ENCODE measurements around the gene EEF1A2.

Gene EEF1A2

GRCh38 chr20:63500902-63501817 lies 2.3 kb upstream of the EEF1A2 start:
- TF ChIP-seq, protein P1, sequence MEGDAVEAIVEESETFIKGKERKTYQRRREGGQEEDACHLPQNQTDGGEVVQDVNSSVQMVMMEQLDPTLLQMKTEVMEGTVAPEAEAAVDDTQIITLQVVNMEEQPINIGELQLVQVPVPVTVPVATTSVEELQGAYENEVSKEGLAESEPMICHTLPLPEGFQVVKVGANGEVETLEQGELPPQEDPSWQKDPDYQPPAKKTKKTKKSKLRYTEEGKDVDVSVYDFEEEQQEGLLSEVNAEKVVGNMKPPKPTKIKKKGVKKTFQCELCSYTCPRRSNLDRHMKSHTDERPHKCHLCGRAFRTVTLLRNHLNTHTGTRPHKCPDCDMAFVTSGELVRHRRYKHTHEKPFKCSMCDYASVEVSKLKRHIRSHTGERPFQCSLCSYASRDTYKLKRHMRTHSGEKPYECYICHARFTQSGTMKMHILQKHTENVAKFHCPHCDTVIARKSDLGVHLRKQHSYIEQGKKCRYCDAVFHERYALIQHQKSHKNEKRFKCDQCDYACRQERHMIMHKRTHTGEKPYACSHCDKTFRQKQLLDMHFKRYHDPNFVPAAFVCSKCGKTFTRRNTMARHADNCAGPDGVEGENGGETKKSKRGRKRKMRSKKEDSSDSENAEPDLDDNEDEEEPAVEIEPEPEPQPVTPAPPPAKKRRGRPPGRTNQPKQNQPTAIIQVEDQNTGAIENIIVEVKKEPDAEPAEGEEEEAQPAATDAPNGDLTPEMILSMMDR (IDR thresholded peaks at IDR 0.05; ENCODE audit: low read depth, low read length) = no peak
- in situ Hi-C loops (cut with HindIII; ENCODE audit: low sequenced_read_pairs) = no loop called here
- H3K4me3 ChIP-seq (ENCODE audit: low read depth, low read length) = no peak overlapping the region
- no peak for DNase-seq (ENCODE audit: low read depth, low spot score)

DNA sequence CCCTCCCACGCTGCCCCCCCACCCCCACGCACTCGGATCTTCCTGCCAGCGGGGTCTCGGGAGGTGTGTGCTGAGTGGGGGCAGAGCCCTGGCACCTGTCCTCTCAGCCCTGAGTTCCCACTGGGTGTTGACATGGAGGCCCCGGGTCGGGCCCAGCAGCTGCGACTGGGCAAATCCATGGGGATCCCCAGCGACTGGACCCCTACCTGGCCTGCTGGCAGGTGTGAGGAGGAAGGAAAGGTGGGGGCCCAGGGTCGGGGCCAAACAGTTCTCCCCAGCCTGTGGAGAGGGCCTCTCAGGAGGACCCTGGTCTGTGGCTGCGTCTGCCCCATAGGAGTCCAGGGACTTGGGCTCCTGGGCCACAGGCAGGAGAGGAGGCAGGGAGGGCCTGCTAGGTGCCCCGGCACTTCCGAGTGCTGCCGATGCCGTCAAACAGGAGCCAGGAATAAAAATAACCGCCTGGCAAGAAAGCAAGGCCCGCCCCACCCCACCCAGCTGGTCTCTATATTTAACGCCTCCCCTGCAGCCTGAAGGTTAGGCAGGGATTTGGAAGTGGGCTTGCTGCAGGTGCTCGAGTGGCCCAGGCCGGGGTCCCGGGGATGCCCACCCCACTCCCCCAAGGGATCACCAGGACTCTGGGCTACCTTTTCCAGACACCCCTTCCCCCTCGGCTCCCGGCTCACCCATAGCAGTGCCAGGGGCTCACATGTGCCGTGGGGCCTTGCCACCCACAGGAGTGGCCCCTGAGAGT lies 1.4 kb upstream of the EEF1A2 start:
- no peak for DNase-seq (ENCODE audit: low read depth, low spot score)
- in situ Hi-C loops (cut with HindIII; ENCODE audit: low sequenced_read_pairs) = no loop called here
- no peak overlapping the region for H3K4me3 ChIP-seq (ENCODE audit: low read depth, low read length)
- TF ChIP-seq, protein P1 (IDR thresholded peaks at IDR 0.05; ENCODE audit: low read depth, low read length) = no peak

DNA sequence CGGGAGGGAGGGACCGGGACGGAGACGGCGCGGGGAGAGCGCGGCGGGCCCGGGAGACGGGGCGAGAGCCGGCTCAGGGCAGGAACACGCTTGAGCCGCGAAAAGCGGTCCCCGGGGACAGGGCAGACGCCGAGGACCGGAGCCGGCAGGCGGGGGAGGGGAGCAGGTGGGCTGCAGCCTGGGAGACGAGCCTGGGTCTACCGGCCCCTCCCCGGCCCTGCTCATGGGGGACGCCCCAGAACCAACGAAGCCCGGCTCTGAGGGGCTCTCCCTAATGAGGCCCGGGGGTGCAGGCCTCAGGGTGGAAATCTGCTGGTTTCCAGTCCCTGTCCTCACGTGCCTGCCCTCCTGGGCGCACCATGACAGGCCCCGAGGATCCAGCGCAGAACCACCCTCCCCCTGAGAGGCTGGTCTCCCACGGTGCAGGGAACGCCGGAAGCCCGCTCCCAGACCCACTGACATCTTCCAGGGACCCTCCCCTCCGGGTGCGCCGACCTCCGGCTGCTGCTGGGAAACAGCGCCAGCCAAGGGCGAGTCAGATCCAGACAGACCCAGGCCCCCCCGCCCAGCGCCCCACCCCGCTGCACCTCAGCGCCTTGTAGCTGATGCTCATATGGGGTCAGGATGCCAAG lies 571 bp upstream of the EEF1A2 start:
- DNase-seq (ENCODE audit: low read depth, low spot score) = no peak
- H3K4me3 ChIP-seq (ENCODE audit: low read depth, low read length) = no peak overlapping the region
- TF ChIP-seq, protein P1 (IDR thresholded peaks at IDR 0.05; ENCODE audit: low read depth, low read length) = no peak
- in situ Hi-C loops (cut with HindIII; ENCODE audit: low sequenced_read_pairs) = no loop called here

- no peak overlapping the region for H3K4me3 ChIP-seq (ENCODE audit: low read depth, low read length)
- DNase-seq (ENCODE audit: low read depth, low spot score) = no peak
- in situ Hi-C loops (cut with HindIII; ENCODE audit: low sequenced_read_pairs) = no loop called here
- TF ChIP-seq, protein P1 (IDR thresholded peaks at IDR 0.05; ENCODE audit: low read depth, low read length) = no peak
Measured at GRCh38 chr20:63497946-63498935, 642 bp downstream of the EEF1A2 start.

- DNase-seq (ENCODE audit: low read depth, low spot score) = no peak
Measured at GRCh38 chr20:63497138-63497945, 1.5 kb downstream of the EEF1A2 start.

More at GRCh38 chr20:63497138-63497945, 1.5 kb downstream of the EEF1A2 start:
- TF ChIP-seq, protein P1 (IDR thresholded peaks at IDR 0.05; ENCODE audit: low read depth, low read length) = no peak
- in situ Hi-C loops (cut with HindIII; ENCODE audit: low sequenced_read_pairs) = no loop called here
- no peak overlapping the region for H3K4me3 ChIP-seq (ENCODE audit: low read depth, low read length)
